DND-41 (cell line): ENCODE results near the gene AUTS2.

Source experiments
- ATAC-seq: fragments of 200-7000 bp; cut with Tn5 transposase; 3 replicates; pipeline ENCODE4 v1.9.1; 2021; ENCODE audit warnings: low read depth; ENCODE audit not compliant: insufficient read depth
- DNase-seq: peaks from one replicate; pipeline ENCODE4 v3.0.0-alpha.2; 2020
- H2AFZ ChIP-seq: 2 replicates; pipeline ENCODE4 v1.6.0; 2012; ENCODE audit warnings: low read depth, low read length
- H3K27ac ChIP-seq: 2 replicates; pipeline ENCODE4 v1.5.1; 2012; ENCODE audit warnings: low read length, inconsistent platforms
- H3K27me3 ChIP-seq: fragments of 200-600 bp; sonication (generic); 2 replicates; pipeline ENCODE4 v1.6.0; 2012; ENCODE audit warnings: low read length, mild to moderate bottlenecking, inconsistent platforms; ENCODE audit not compliant: insufficient read depth, poor library complexity
- H3K36me3 ChIP-seq: 2 replicates; pipeline ENCODE4 v1.5.1; 2012; ENCODE audit warnings: low read length, inconsistent platforms; ENCODE audit not compliant: insufficient read depth
- H3K4me1 ChIP-seq: 2 replicates; pipeline ENCODE4 v1.5.1; 2012; ENCODE audit warnings: mild to moderate bottlenecking, low read length; ENCODE audit not compliant: insufficient read depth
- H3K4me2 ChIP-seq: 2 replicates; pipeline ENCODE4 v1.6.0; 2012; ENCODE audit warnings: mild to moderate bottlenecking, moderate library complexity, low read length, inconsistent platforms; ENCODE audit not compliant: insufficient read depth
- H3K4me3 ChIP-seq, 2 experiments: fragments of 200-600 bp in 1 of 2; shearing (Covaris generic) in 1 of 2; 2 replicates each; pipeline ENCODE4 v1.5.1; 2012 to 2016; ENCODE audit warnings: inconsistent platforms in 2 of 2, low read length in 2 of 2, mild to moderate bottlenecking in 2 of 2, low read depth in 1 of 2, moderate library complexity in 1 of 2
- H3K79me2 ChIP-seq: 2 replicates; pipeline ENCODE4 v1.6.0; 2012; ENCODE audit warnings: low read length, inconsistent platforms; ENCODE audit not compliant: insufficient read depth
- H3K9ac ChIP-seq: 2 replicates; pipeline ENCODE4 v1.6.0; 2012; ENCODE audit warnings: low read depth, mild to moderate bottlenecking, inconsistent platforms, low read length, moderate library complexity
- H3K9me3 ChIP-seq: 2 replicates; pipeline ENCODE4 v1.5.1; 2012; ENCODE audit warnings: low read length, moderate library complexity, mild to moderate bottlenecking, inconsistent platforms; ENCODE audit not compliant: insufficient read depth, severe bottlenecking
- H4K20me1 ChIP-seq: 2 replicates; pipeline ENCODE4 v1.6.0; 2012; ENCODE audit warnings: low read length; ENCODE audit not compliant: insufficient read depth
- CTCF ChIP-seq: IDR thresholded peaks from 2 replicates; pipeline ENCODE4 v1.5.1; 2012; ENCODE audit warnings: borderline replicate concordance, low read length, moderate library complexity, mild to moderate bottlenecking; ENCODE audit not compliant: poor library complexity, severe bottlenecking; ENCODE audit errors: extremely low read depth
- EZH2 ChIP-seq: IDR thresholded peaks from 3 replicates; pipeline ENCODE4 v1.6.1; 2012; ENCODE audit warnings: borderline replicate concordance, low read depth, mild to moderate bottlenecking, moderate library complexity, low read length, inconsistent platforms; ENCODE audit not compliant: severe bottlenecking

Gene AUTS2

GRCh38 chr7:69813637-69814240, 215.5 kb downstream of the AUTS2 start:
- DNase-seq (no peak), ATAC-seq (no peak)
- Histone ChIP-seq H3K36me3 (no peaks in the 10 kb centered on the region), H3K27ac (no peak overlapping the region), H3K79me2 (peaks cover 48% of the 10 kb centered on the region), H3K27me3 (no peaks in the 10 kb centered on the region), H3K4me1 (no peaks in the 10 kb centered on the region), H2AFZ (no peak overlapping the region), H3K4me2 (no peak overlapping the region), H3K4me3 (no peak overlapping the region), H4K20me1 (peaks cover 35% of the 10 kb centered on the region), H3K9me3 (no peaks in the 10 kb centered on the region), H3K9ac (no peak overlapping the region)
- no peak for TF ChIP-seq EZH2
- no peak for TF ChIP-seq CTCF

GRCh38 chr7:69814421-69814962, 216.2 kb downstream of the AUTS2 start:
- Histone ChIP-seq H4K20me1 (peaks cover 43% of the 10 kb centered on the region), H2AFZ (no peak overlapping the region), H3K4me1 (no peaks in the 10 kb centered on the region), H3K79me2 (peaks cover 56% of the 10 kb centered on the region), H3K9ac (no peak overlapping the region), H3K27ac (no peak overlapping the region), H3K4me3 (no peak overlapping the region), H3K4me2 (no peak overlapping the region), H3K36me3 (no peaks in the 10 kb centered on the region), H3K27me3 (no peaks in the 10 kb centered on the region), H3K9me3 (no peaks in the 10 kb centered on the region)
- DNase-seq = no peak
- TF ChIP-seq EZH2 (no peak), CTCF (no peak)
- no peak for ATAC-seq

- peaks cover 48% of the 10 kb centered on the region for H4K20me1 ChIP-seq
- no peaks in the 10 kb centered on the region for H3K9me3 ChIP-seq
- H3K36me3 ChIP-seq = no peaks in the 10 kb centered on the region
- no peaks in the 10 kb centered on the region for H3K27me3 ChIP-seq
- DNase-seq = no peak
- ATAC-seq = no peak
- no peak overlapping the region for H3K9ac ChIP-seq
- H3K4me2 ChIP-seq = no peak overlapping the region
- no peak overlapping the region for H3K4me3 ChIP-seq
- no peak overlapping the region for H2AFZ ChIP-seq
- TF ChIP-seq EZH2 (no peak), CTCF (no peak)
- H3K4me1 ChIP-seq = no peaks in the 10 kb centered on the region
- H3K27ac ChIP-seq = no peak overlapping the region
- peaks cover 62% of the 10 kb centered on the region for H3K79me2 ChIP-seq
Observed at GRCh38 chr7:69816501-69816900, 218.2 kb downstream of the AUTS2 start.
